ENCODE data around the gene KCTD18.

KCTD18 gene

GRCh38 chr2:200455958-200456421 lies 53.9 kb downstream of the KCTD18 start:
- DNase-seq = peak in 1 of 51 donors; percentile 25

GRCh38 chr2:200454927-200455801 lies 54.7 kb downstream of the KCTD18 start:
- no peak for DNase-seq

- no peak for DNase-seq
Measured at GRCh38 chr2:200453853-200454534, 55.9 kb downstream of the KCTD18 start.

- DNase-seq = no peak
Measured at GRCh38 chr2:200453142-200453852, 56.6 kb downstream of the KCTD18 start.

- DNase-seq = no peak
Measured at GRCh38 chr2:200452377-200452776, 57.5 kb downstream of the KCTD18 start.

- DNase-seq = no peak
Measured at GRCh38 chr2:200451511-200451910, 58.4 kb downstream of the KCTD18 start.

GRCh38 chr2:200450288-200450687 lies 59.6 kb downstream of the KCTD18 start:
- DNase-seq = no peak

GRCh38 chr2:200449149-200449548 lies 60.7 kb downstream of the KCTD18 start:
- DNase-seq = no peak

- no peak for DNase-seq
Measured at GRCh38 chr2:200448455-200448854, 61.4 kb downstream of the KCTD18 start.

GRCh38 chr2:200447139-200447855 lies 62.6 kb downstream of the KCTD18 start:
- DNase-seq = no peak

- no peak for DNase-seq
Measured at GRCh38 chr2:200446612-200447011, 63.3 kb downstream of the KCTD18 start.

GRCh38 chr2:200445284-200445683 lies 64.6 kb downstream of the KCTD18 start:
- DNase-seq = no peak

- DNase-seq = no peak
Measured at GRCh38 chr2:200444530-200444929, 65.3 kb downstream of the KCTD18 start.

- no peak for DNase-seq
Measured at GRCh38 chr2:200443916-200444315, 66.0 kb downstream of the KCTD18 start.

GRCh38 chr2:200443376-200443775 lies 66.5 kb downstream of the KCTD18 start:
- DNase-seq = no peak

- DNase-seq = no peak
Measured at GRCh38 chr2:200442471-200442870, 67.4 kb downstream of the KCTD18 start.

GRCh38 chr2:200439981-200440380 lies 69.9 kb downstream of the KCTD18 start:
- no peak for DNase-seq

Measured in hypothalamus (tissue), 51 donors.